H1 (cell line): ENCODE data around the gene SLC25A21. TPM values are rescaled to one million over a fixed set of nuclear protein-coding genes. Genes with fewer than 3 reads are reported as not detected.

Experiments
- CTCF ChIA-PET: fragments of 300-600 bp; sonication (Branson Sonifier 250); formaldehyde crosslinking; loops from one replicate; lab custom pipeline; 2021; ENCODE audit not compliant: partially characterized antibody; lab: Charles Lee
- POLR2A ChIA-PET: fragments of 300-600 bp; sonication (Branson Sonifier 250); formaldehyde crosslinking; loops from one replicate; lab custom pipeline; 2021; ENCODE audit warnings: inconsistent platforms; ENCODE audit not compliant: partially characterized antibody; lab: Charles Lee
- DNase-seq, 2 experiments: peaks; one replicate each; pipeline versions ENCODE4 v3.0.0 to v3.0.0-alpha.2; 2010 to 2022; ENCODE audit warnings: low spot score in 2 of 2, low read depth in 1 of 2, mixed read lengths in 1 of 2
- FAIRE-seq: peaks from 2 replicates; lab custom pipeline; 2011; peaks lifted over from hg19 to GRCh38; lab: Jason Lieb, UNC
- H2AFZ ChIP-seq: 2 replicates; pipeline ENCODE4 v1.8.1; 2012; ENCODE audit warnings: low read length, inconsistent platforms
- H2AK5ac ChIP-seq: 2 replicates; pipeline ENCODE4 v1.6.1; 2013; ENCODE audit warnings: low read depth, low read length
- H2BK120ac ChIP-seq: replicated peaks from 2 replicates; pipeline ENCODE3; 2013; ENCODE audit warnings: low read depth, low read length, inconsistent platforms
- H2BK12ac ChIP-seq: 2 replicates; pipeline ENCODE4 v1.6.1; 2013; ENCODE audit warnings: low read depth, low read length
- H2BK15ac ChIP-seq: 2 replicates; pipeline ENCODE4 v1.6.1; 2013; ENCODE audit warnings: low read length
- H2BK20ac ChIP-seq: 2 replicates; pipeline ENCODE4 v1.6.1; 2013; ENCODE audit warnings: low read length
- H2BK5ac ChIP-seq: 2 replicates; pipeline ENCODE4 v1.6.1; 2013; ENCODE audit warnings: low read depth, low read length
- H3K14ac ChIP-seq: 2 replicates; pipeline ENCODE4 v1.6.1; 2013; ENCODE audit warnings: inconsistent platforms; ENCODE audit not compliant: insufficient read length
- H3K18ac ChIP-seq: 2 replicates; pipeline ENCODE4 v1.6.1; 2013; ENCODE audit warnings: low read length; ENCODE audit errors: extremely low read depth
- H3K23ac ChIP-seq: 2 replicates; pipeline ENCODE4 v1.6.1; 2013; ENCODE audit warnings: inconsistent platforms; ENCODE audit not compliant: insufficient read length
- H3K23me2 ChIP-seq: 2 replicates; pipeline ENCODE4 v1.6.1; 2013; ENCODE audit warnings: low read depth, low read length
- H3K27ac ChIP-seq: 2 replicates; pipeline ENCODE4 v1.6.1; 2011; ENCODE audit warnings: low read depth, low read length, inconsistent platforms
- H3K27me3 ChIP-seq, 4 experiments: replicated peaks in 1 of 4; 1 replicate in 1 of 4; 2 replicates in 3 of 4; pipeline versions ENCODE4 v1.6.1 to v1.8.1; 2011 to 2013; ENCODE audit warnings: low read length in 3 of 4, mild to moderate bottlenecking in 3 of 4, inconsistent platforms in 2 of 4, mixed read lengths in 2 of 4, moderate library complexity in 1 of 4; ENCODE audit not compliant: control insufficient read depth in 3 of 4, insufficient read depth in 3 of 4; ENCODE audit errors: extremely low read depth in 1 of 4
- H3K36me3 ChIP-seq, 4 experiments: 2 replicates each; pipeline versions ENCODE4 v1.6.1 to v1.8.1; 2011 to 2013; ENCODE audit warnings: mild to moderate bottlenecking in 4 of 4, low read length in 3 of 4, moderate library complexity in 2 of 4, control low read depth in 1 of 4, inconsistent platforms in 1 of 4; ENCODE audit not compliant: insufficient read depth in 4 of 4, control insufficient read depth in 2 of 4
- H3K4ac ChIP-seq: replicated peaks from 2 replicates; pipeline ENCODE3; 2013; ENCODE audit warnings: low read length, low read depth, mixed read lengths, inconsistent platforms; ENCODE audit not compliant: insufficient read length
- H3K4me1 ChIP-seq, 4 experiments: replicated peaks in 1 of 4; 1 replicate in 1 of 4; 2 replicates in 3 of 4; pipeline versions ENCODE4 v1.6.1 to v1.8.1; 2011 to 2013; ENCODE audit warnings: low read length in 3 of 4, inconsistent platforms in 2 of 4, mixed read lengths in 1 of 4; ENCODE audit not compliant: insufficient read depth in 4 of 4, control insufficient read depth in 3 of 4
- H3K4me2 ChIP-seq, 2 experiments: 2 replicates each; pipeline versions ENCODE4 v1.6.1 to v1.8.1; 2011 to 2013; ENCODE audit warnings: low read depth in 2 of 2, low read length in 2 of 2, control low read depth in 1 of 2, inconsistent platforms in 1 of 2, mild to moderate bottlenecking in 1 of 2; ENCODE audit not compliant: insufficient read depth in 1 of 2
- H3K4me3 ChIP-seq, 4 experiments: fragments of 200-600, 300-600 bp in 1 of 4; sonication (generic), shearing (Covaris generic), sonication (Bioruptor Twin) in 1 of 4; 2 replicates each; pipeline versions ENCODE4 v1.5.1 to v1.8.1; 2011 to 2016; ENCODE audit warnings: low read length in 4 of 4, low read depth in 3 of 4, control low read depth in 2 of 4, inconsistent platforms in 2 of 4, mild to moderate bottlenecking in 2 of 4, mixed read lengths in 1 of 4, moderate library complexity in 1 of 4; ENCODE audit not compliant: insufficient read depth in 2 of 4; ENCODE audit errors: extremely low read depth in 1 of 4
- H3K56ac ChIP-seq: replicated peaks from 2 replicates; pipeline ENCODE3; 2013; ENCODE audit warnings: low read depth, mild to moderate bottlenecking, mixed read lengths, low read length, inconsistent platforms; ENCODE audit not compliant: insufficient read length
- H3K79me1 ChIP-seq: 2 replicates; pipeline ENCODE4 v1.6.1; 2013; ENCODE audit warnings: low read depth, low read length, control low read depth
- H3K79me2 ChIP-seq, 2 experiments: 2 replicates each; pipeline versions ENCODE4 v1.6.1 to v1.8.1; 2012 to 2013; ENCODE audit warnings: low read length in 2 of 2, mild to moderate bottlenecking in 2 of 2, inconsistent platforms in 1 of 2; ENCODE audit not compliant: insufficient read depth in 2 of 2, control insufficient read depth in 1 of 2
- H3K9ac ChIP-seq, 4 experiments: replicated peaks in 1 of 4; 1 replicate in 1 of 4; 2 replicates in 3 of 4; pipeline versions ENCODE4 v1.6.1 to v1.8.1; 2011 to 2013; ENCODE audit warnings: low read depth in 3 of 4, low read length in 3 of 4, control low read depth in 2 of 4, mild to moderate bottlenecking in 2 of 4, moderate library complexity in 2 of 4, inconsistent platforms in 1 of 4; ENCODE audit errors: extremely low read depth in 1 of 4
- H3K9me3 ChIP-seq, 2 experiments: 2 replicates each; pipeline versions ENCODE4 v1.6.1 to v1.8.1; 2012 to 2013; ENCODE audit warnings: mild to moderate bottlenecking in 2 of 2, moderate library complexity in 2 of 2, control low read depth in 1 of 2, inconsistent platforms in 1 of 2, low read depth in 1 of 2, low read length in 1 of 2, mixed read lengths in 1 of 2; ENCODE audit not compliant: insufficient read depth in 2 of 2
- H4K20me1 ChIP-seq, 2 experiments: replicated peaks in 1 of 2; 2 replicates each; pipeline versions ENCODE3 to v1.8.1; 2011 to 2013; ENCODE audit warnings: inconsistent platforms in 2 of 2, low read length in 2 of 2, mild to moderate bottlenecking in 1 of 2; ENCODE audit not compliant: insufficient read depth in 2 of 2, control insufficient read depth in 1 of 2
- H4K5ac ChIP-seq: 2 replicates; pipeline ENCODE4 v1.6.1; 2013; ENCODE audit warnings: low read length, low read depth, mixed read lengths, inconsistent platforms; ENCODE audit not compliant: insufficient read length
- H4K8ac ChIP-seq: 2 replicates; pipeline ENCODE4 v1.8.0; 2013; ENCODE audit warnings: mild to moderate bottlenecking, moderate library complexity, low read length, inconsistent platforms; ENCODE audit not compliant: insufficient read depth; ENCODE audit errors: extremely low read depth
- H4K91ac ChIP-seq: replicated peaks from 2 replicates; pipeline ENCODE3; 2013; ENCODE audit warnings: low read length, mixed read lengths, inconsistent platforms; ENCODE audit not compliant: insufficient read length
- BRCA1 ChIP-seq: IDR thresholded peaks from 2 replicates; pipeline ENCODE4 v1.6.1; 2012; ENCODE audit warnings: low read depth, low read length, improper control_type of control experiment
- GTF2F1 ChIP-seq: IDR thresholded peaks from 2 replicates; pipeline ENCODE4 v1.6.1; 2012; ENCODE audit warnings: low read depth, low read length, improper control_type of control experiment, borderline replicate concordance
- HDAC2 ChIP-seq, 2 experiments: fragments of 300-600 bp in 1 of 2; sonication (generic) in 1 of 2; IDR thresholded peaks; 2 replicates each; pipeline ENCODE4 v1.6.1; 2011 to 2012; ENCODE audit warnings: low read depth in 2 of 2, low read length in 2 of 2, mild to moderate bottlenecking in 2 of 2, moderate library complexity in 2 of 2, borderline replicate concordance in 1 of 2, inconsistent platforms in 1 of 2
- HDAC6 ChIP-seq: IDR thresholded peaks from one replicate; pipeline ENCODE4 v1.7.1; 2012; ENCODE audit warnings: low read depth, mild to moderate bottlenecking, inconsistent platforms, low read length, moderate library complexity
- TAF7 ChIP-seq: optimal IDR thresholded peaks from 2 replicates; pipeline ENCODE3; 2011; ENCODE audit warnings: low read depth, mild to moderate bottlenecking, inconsistent platforms, low read length, moderate library complexity, borderline replicate concordance
- TBP ChIP-seq: IDR thresholded peaks from 2 replicates; pipeline ENCODE4 v1.6.1; 2011; ENCODE audit warnings: low read depth, low read length, improper control_type of control experiment
- YY1 ChIP-seq: IDR thresholded peaks from 2 replicates; pipeline ENCODE4 v1.6.1; 2011; ENCODE audit warnings: low read depth, mild to moderate bottlenecking, low read length
- WGBS, 2 experiments: shearing (Covaris generic) in 1 of 2; methylation state at CpG; one replicate each; pipeline versions ENCODE4 v1.1.6 to v1.1.7; 2013 to 2015; ENCODE audit warnings: low lambda C conversion rate in 2 of 2, mixed read lengths in 2 of 2, inconsistent platforms in 1 of 2, low coverage in 1 of 2, missing lambda C conversion rate in 1 of 2; ENCODE audit not compliant: insufficient replicate concordance in 2 of 2, insufficient coverage in 1 of 2, insufficient read length in 1 of 2; ENCODE audit errors: extremely low coverage in 1 of 2, missing lambda C conversion rate in 1 of 2; 5-methylcytosine and 5-hydroxymethylcytosine counted together
- polyA plus RNA-seq, 7 experiments: library from polyadenylated mRNA; depleted of rRNA in 3 of 7; stranded (reverse) in 5 of 7; unstranded in 2 of 7; fragments of >200 nt in 5 of 7; fragments of 200-250 nt in 2 of 7; gene quantifications; 1 replicate in 5 of 7; 2 replicates in 1 of 7; 4 replicates in 1 of 7; pipeline versions ENCODE4 v1.2.1 to v1.2.3, GENCODE V29; 2011 to 2013; ENCODE audit warnings: missing spikeins in 2 of 7, mixed read lengths in 2 of 7
- total RNA-seq: library from RNA; stranded (reverse); fragmentation: NEBNext Ultra II Directional; extraction: Animal tissue kit (Norgen Biotek cat#: 25700); gene quantifications from 2 replicates; pipeline ENCODE4 v1.2.1, GENCODE V29; 2021
- TF ChIP-seq, protein P1 (sequence below): IDR thresholded peaks from 2 replicates; pipeline ENCODE4 v1.6.1; 2011; ENCODE audit warnings: low read depth, mild to moderate bottlenecking, low read length; ENCODE audit not compliant: insufficient read depth
- TF ChIP-seq, protein P2 (sequence below), 3 experiments: IDR thresholded peaks; 1 replicate in 2 of 3; 2 replicates in 1 of 3; pipeline versions ENCODE4 v1.5.1 to v1.6.1; 2011; ENCODE audit warnings: low read length in 3 of 3, mild to moderate bottlenecking in 3 of 3, inconsistent platforms in 2 of 3, low read depth in 1 of 3, moderate library complexity in 1 of 3; ENCODE audit not compliant: insufficient read depth in 1 of 3; ENCODE audit errors: control extremely low read depth in 1 of 3

Gene SLC25A21
- total and polyA plus RNA-seq, 2 of the 8 experiments (the other 6 are each of a cell fraction or from before 2014, with no cell fraction given) = 6.9 to 15.7 TPM

DNA sequence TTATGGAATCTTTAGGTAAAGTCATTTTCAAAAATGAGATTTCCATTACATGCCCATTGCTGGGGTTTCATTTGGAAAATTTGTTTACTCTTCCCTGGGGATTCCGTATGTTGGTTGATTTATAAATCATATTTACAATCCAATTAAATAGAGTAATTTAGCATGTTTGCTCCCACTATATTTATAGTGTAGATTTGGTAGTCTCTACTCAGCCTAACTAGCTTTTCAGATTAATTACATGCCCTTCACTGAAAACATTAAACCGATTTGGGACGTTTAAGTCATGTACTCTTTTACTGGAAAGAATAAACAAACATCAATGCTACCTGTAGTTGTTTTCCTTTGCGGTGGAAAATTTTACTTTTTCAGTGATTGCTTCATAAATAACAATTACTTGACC lies 500.3 kb downstream of the SLC25A21 start:
- no peak overlapping the region for H4K8ac ChIP-seq
- no peak for TF ChIP-seq BRCA1
- TF ChIP-seq TBP = no peak
- no peak for TF ChIP-seq TAF7
- TF ChIP-seq, protein P1, sequence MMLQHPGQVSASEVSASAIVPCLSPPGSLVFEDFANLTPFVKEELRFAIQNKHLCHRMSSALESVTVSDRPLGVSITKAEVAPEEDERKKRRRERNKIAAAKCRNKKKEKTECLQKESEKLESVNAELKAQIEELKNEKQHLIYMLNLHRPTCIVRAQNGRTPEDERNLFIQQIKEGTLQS = no peak
- no peak for TF ChIP-seq HDAC2 (IDR thresholded peaks at IDR 0.05; ENCODE audit: borderline replicate concordance in 1 of 2, low read depth in 2 of 2, low read length in 2 of 2)
- no peak for TF ChIP-seq HDAC6
- TF ChIP-seq GTF2F1 = no peak
- TF ChIP-seq YY1 = no peak
- TF ChIP-seq, protein P2, sequence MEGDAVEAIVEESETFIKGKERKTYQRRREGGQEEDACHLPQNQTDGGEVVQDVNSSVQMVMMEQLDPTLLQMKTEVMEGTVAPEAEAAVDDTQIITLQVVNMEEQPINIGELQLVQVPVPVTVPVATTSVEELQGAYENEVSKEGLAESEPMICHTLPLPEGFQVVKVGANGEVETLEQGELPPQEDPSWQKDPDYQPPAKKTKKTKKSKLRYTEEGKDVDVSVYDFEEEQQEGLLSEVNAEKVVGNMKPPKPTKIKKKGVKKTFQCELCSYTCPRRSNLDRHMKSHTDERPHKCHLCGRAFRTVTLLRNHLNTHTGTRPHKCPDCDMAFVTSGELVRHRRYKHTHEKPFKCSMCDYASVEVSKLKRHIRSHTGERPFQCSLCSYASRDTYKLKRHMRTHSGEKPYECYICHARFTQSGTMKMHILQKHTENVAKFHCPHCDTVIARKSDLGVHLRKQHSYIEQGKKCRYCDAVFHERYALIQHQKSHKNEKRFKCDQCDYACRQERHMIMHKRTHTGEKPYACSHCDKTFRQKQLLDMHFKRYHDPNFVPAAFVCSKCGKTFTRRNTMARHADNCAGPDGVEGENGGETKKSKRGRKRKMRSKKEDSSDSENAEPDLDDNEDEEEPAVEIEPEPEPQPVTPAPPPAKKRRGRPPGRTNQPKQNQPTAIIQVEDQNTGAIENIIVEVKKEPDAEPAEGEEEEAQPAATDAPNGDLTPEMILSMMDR (IDR thresholded peaks at IDR 0.05; ENCODE audit: control extremely low read depth in 1 of 3, insufficient read depth in 1 of 3, low read depth in 1 of 3, low read length in 3 of 3) = no peak
- H3K56ac ChIP-seq = no peak overlapping the region
- H3K9ac ChIP-seq = no peak overlapping the region
- no peak overlapping the region for H4K91ac ChIP-seq
- DNase-seq (no peak), FAIRE-seq (no peak)
- no peak overlapping the region for H3K4ac ChIP-seq
- H2AK5ac ChIP-seq = no peak overlapping the region
- H3K18ac ChIP-seq = no peak overlapping the region
- H3K36me3 ChIP-seq = no peaks in the 10 kb centered on the region
- peaks cover 0 to 7% (median 4%) of the 10 kb centered on the region in 4 experiments; a peak in 6 of 7 replicates for H3K4me1 ChIP-seq
- no peak overlapping the region for H2BK20ac ChIP-seq
- H2BK12ac ChIP-seq = no peak overlapping the region
- ChIA-PET POLR2A (interaction anchor here (0.7 kb wide), 1 partner anchor 11 kb away, joined by 3 read pairs; no protein-coding TSS in a partner anchor), CTCF (interaction anchor here (1.0 to 1.1 kb wide), 2 partner anchors 9 to 147 kb away, joined by 3 read pairs; no protein-coding TSS in a partner anchor)
- H4K5ac ChIP-seq = no peak overlapping the region
- H2BK15ac ChIP-seq = no peak overlapping the region
- H3K4me2 ChIP-seq = no peak overlapping the region
- no peak overlapping the region for H3K4me3 ChIP-seq
- H2BK120ac ChIP-seq = no peak overlapping the region
- no peaks in the 10 kb centered on the region for H3K79me2 ChIP-seq
- H4K20me1 ChIP-seq = peaks cover 0 to 3% of the 10 kb centered on the region in 2 experiments
- H3K79me1 ChIP-seq = no peaks in the 10 kb centered on the region
- no peak overlapping the region for H2BK5ac ChIP-seq
- H3K27me3 ChIP-seq = peaks cover 10 to 23% (median 16%) of the 10 kb centered on the region in 4 experiments
- H3K27ac ChIP-seq = no peak overlapping the region
- H2AFZ ChIP-seq = no peak overlapping the region
- H3K9me3 ChIP-seq = no peaks in the 10 kb centered on the region
- no peak overlapping the region for H3K23ac ChIP-seq
- H3K23me2 ChIP-seq = no peaks in the 10 kb centered on the region
- H3K14ac ChIP-seq = no peak overlapping the region
- 93% methylated on average over 4 of the region's 4 CpGs; no CpG with 5 or more reads in 1 of the 2 experiments for WGBS, 2 experiments
